Urothelium cell line (cell line): ENCODE measurements around the gene PRKAG2.
"Not testable (repeated sequence)": the region's sequence is repeated elsewhere in the genome, so short reads cannot be mapped to it uniquely, and the experiment has no call there.

ENCODE experiments used
- DNase-seq: peaks from one replicate; pipeline ENCODE4 v3.0.0; 2011; ENCODE audit warnings: low spot score, mixed read lengths
- FAIRE-seq: peaks from 2 replicates; lab custom pipeline; 2011; peaks lifted over from hg19 to GRCh38; lab: Jason Lieb, UNC

The PRKAG2 gene

DNA sequence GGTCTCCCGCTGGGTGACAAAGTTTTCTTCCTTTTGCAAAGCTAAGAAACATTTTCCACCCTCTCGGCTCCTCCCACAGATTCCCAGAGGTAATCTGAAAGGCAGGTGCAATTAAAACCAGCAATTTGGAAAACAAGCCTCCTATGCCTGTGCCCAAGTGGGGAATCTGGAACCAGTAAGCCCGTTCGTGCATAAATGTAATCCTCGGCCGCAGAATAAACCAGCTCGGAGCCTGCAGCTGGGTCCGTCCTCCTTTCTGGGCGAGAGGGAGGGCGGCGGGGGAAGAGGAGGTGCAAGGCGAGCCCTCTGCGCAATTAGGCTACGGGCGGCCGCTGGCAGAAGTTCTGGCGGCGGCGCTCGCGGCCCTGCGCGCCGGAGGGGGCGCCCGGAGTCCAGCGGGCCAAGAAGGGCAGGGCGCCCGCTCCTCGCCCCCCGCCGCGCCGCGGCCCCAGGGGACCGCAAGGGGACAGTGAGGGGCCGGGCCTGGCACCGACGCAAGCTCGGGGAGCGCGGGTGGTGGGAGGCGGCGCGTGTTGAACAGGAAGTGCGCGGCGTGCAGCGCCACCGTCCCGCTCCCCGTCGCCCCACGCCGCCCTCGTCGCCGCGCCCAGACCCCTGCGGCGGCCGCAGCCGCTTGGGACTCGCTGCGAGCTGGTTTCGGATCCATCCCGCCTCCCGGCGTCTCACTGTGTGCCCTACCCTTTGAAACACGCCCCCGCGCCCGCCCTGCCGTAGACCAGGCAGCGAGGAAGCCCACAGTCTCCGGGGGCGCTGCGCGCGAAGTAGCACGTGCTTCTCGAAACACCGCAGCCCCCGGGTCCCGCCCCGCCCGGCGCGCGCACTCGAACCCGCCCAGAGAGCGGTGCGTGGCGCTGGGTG lies at the start of gene PRKAG2:
TSS of gene PRKAG2 (minus strand) at position 217 of the 879 bp plus-strand sequence. CDS start 495 bp downstream, outside the sequence.
- peak; percentile 49 for DNase-seq
- FAIRE-seq: no peak

DNA sequence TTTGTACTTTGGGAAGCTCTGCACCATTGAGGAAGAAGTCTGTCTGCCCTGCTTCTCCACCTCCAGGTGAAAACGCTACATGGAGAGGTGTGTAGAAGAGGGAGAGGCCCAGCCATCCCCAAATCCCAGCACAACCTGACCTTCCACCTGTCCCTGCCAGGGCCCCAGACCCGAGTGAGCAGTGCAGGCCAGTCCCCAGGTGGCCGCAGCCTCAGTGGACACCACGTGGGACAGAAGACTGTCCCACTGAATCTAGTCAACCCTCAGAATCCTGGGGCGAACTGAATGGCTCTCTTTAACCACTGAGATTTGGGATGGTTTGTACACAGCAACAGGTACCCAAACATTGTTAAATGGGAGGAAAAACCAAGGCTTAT lies 49.4 kb upstream of the PRKAG2 start:
- FAIRE-seq: no peak

DNA sequence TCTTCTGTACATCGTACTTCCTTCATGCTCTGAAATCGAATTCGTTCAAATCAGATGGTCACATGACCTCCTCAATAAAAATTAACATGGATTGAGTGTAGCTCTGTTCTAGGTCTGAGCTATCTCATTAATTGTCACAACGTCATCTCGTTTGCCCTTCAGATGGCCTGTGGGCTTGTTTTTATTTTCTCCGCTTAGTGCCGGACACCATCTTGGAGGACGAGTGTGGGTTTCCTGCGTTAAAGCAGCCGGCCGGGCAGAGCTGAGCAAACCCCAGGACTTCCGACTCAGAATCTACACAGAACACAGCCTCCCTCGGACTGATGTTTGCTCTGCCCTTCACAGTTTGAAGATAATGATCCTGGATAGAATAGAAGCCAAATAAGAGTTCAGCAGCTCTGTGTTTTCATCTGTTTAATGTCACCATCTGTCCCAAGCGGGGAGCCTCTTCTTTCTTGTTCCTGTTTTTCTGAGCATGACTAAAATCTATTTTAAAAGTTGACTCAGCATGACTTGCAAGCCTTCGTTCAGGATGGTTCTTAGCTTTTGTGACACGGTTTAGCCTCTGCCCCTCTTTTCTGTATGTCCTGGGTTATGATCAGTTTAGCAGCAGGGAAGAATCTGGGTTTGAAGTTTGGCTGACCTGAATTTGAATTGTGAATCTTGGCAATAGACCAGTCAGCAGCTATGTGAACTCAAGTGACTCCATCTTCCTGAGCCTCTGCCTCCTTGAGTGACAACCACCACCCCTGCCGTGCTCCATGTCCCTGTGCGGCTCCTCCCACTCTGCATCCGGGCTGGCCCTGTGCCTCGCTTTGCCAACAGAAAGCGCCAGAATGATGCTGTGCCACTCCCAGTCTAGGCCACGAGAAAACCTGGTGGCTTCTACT lies 48.8 kb upstream of the PRKAG2 start:
- DNase-seq (no peak), FAIRE-seq (no peak)

More for the DNA sequence above, 49.4 kb upstream of the PRKAG2 start:
- no peak for DNase-seq

- DNase-seq (no peak), FAIRE-seq (no peak)
Measured at GRCh38 chr7:151924508-151924907, 47.6 kb upstream of the PRKAG2 start.

DNA sequence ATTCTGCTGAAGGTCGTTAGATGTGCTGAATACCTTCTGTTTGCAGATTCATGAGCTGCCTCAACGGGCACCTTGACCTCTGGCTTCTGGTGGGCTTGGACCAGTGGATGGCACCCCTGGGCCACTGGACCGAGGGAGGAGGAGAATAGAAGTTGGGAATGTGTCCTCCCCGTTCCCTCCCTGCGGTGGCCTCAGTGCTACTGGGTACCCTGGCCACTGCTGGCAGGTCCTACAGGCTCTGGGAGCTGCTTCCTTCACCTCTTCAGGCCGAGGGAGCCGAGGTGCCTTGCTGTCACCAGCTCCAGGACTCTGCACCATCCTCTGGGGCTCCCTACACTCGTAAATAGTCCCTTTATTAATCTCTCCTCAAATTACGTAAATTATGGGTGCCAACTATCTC lies 47.1 kb upstream of the PRKAG2 start:
- no peak for FAIRE-seq

GRCh38 chr7:151923097-151923876 lies 46.4 kb upstream of the PRKAG2 start:
- no peak for FAIRE-seq
- DNase-seq: no peak

More for the DNA sequence above, 47.1 kb upstream of the PRKAG2 start:
- no peak for DNase-seq

DNA sequence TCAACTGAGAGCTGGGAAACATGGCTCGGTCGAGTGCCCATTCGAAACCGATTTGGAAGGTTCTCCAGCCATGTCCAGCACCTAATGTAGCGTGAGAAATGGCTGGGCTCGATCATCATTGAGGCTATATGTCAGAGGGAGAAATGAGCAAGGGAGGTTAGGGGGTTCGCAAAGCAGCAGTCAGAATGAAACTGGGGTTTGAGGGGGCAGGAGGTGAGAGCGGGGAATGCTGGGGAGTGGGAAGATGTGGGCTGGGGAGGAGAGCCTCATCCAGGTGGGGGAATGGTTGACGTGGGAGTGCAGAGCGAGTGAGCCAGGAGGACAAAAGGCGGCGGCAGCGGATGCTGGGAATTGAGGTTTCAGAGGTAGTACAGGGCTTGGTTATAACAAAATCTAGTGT lies 44.5 kb upstream of the PRKAG2 start:
- DNase-seq (no peak), FAIRE-seq (no peak)

GRCh38 chr7:151920488-151920887 lies 43.6 kb upstream of the PRKAG2 start:
- FAIRE-seq (no peak), DNase-seq (no peak)

GRCh38 chr7:151919595-151919994 lies 42.7 kb upstream of the PRKAG2 start:
- FAIRE-seq: no peak
- DNase-seq: no peak

- no peak for DNase-seq
- no peak for FAIRE-seq
Measured at GRCh38 chr7:151918510-151918843, 41.6 kb upstream of the PRKAG2 start.

GRCh38 chr7:151917791-151918509 lies 41.0 kb upstream of the PRKAG2 start:
- FAIRE-seq: no peak

GRCh38 chr7:151914051-151914450 lies 37.1 kb upstream of the PRKAG2 start:
- no peak for DNase-seq
- FAIRE-seq: no peak

More at GRCh38 chr7:151917791-151918509, 41.0 kb upstream of the PRKAG2 start:
- no peak for DNase-seq

DNA sequence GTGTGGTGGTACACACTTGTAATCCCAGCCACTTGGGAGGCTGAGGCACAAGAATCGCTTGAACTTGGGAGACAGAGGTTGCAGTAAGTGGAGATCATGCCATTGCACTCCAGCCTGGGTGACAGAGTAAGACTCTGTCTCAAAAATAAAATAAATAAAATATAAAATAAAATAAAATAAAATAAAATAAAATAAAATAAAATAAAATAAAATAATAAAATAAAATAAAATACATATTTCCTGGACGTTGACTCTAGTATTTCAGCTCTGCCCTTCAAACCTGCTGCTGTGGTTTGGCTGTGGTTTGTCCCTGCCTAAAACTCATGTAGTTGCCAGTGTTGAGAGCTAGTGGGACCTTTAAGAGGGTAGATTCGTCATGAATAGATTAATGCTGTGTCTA lies 33.7 kb upstream of the PRKAG2 start:
- not testable (repeated sequence) for FAIRE-seq

GRCh38 chr7:151907115-151907514 lies 30.2 kb upstream of the PRKAG2 start:
- FAIRE-seq, DNase-seq: not testable (repeated sequence)

More for the DNA sequence above, 33.7 kb upstream of the PRKAG2 start:
- DNase-seq: not testable (repeated sequence)

DNA sequence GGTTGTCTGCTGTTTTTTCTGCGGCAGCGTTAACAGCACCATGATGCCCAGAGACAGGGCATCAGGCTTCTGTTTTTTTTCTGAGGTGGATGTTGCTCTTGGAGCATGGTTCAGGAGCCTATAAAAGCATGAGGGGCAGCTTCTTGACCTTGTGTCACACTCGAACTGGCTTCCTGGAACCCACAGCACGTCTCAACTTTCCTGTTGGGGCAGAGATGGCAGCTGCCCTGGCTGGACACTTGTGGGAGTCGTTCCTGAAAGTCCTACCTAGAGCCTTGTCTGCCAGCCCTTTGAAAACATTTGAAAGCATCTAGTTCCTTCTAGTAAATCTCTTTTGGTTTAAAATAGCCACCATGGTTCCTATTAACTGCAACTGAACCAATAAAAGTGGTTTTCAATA lies 28.9 kb upstream of the PRKAG2 start:
- FAIRE-seq: no peak

GRCh38 chr7:151905353-151905752 lies 28.4 kb upstream of the PRKAG2 start:
- no peak for FAIRE-seq

More for the DNA sequence above, 28.9 kb upstream of the PRKAG2 start:
- no peak for DNase-seq

GRCh38 chr7:151904270-151904669 lies 27.4 kb upstream of the PRKAG2 start:
- DNase-seq: no peak
- no peak for FAIRE-seq

More at GRCh38 chr7:151905353-151905752, 28.4 kb upstream of the PRKAG2 start:
- DNase-seq: no peak

GRCh38 chr7:151903249-151904032 lies 26.5 kb upstream of the PRKAG2 start:
- DNase-seq (no peak), FAIRE-seq (no peak)

GRCh38 chr7:151902311-151902710 lies 25.4 kb upstream of the PRKAG2 start:
- no peak for DNase-seq
- no peak for FAIRE-seq
